Gastrocnemius medialis (tissue), 4 donors: ENCODE data around the gene ADD1.
"Not testable (repeated sequence)": the region's sequence is repeated elsewhere in the genome, so short reads cannot be mapped to it uniquely, and the experiment has no call there.

Source experiments
- CTCF ChIP-seq, 5 experiments: fragments of 450-650 bp in 3 of 5; fragments of 200-600 bp in 2 of 5; sonication (generic) in 2 of 5; IDR thresholded peaks in 4 of 5; conservative IDR thresholded peaks in 1 of 5; 1 replicate in 4 of 5; 2 replicates in 1 of 5; pipeline ENCODE4 v1.5.1; 2016 to 2019; ENCODE audit warnings: antibody characterized with exemption in 5 of 5, mild to moderate bottlenecking in 3 of 5, moderate library complexity in 3 of 5
- POLR2A ChIP-seq, 2 donors: fragments of 450-650 bp; IDR thresholded peaks; one replicate each; pipeline ENCODE4 v1.6.1; 2017; ENCODE audit warnings: antibody characterized with exemption in 2 of 2, mild to moderate bottlenecking in 2 of 2, moderate library complexity in 2 of 2

GRCh38 chr4:2922453-2923101, 78.9 kb downstream of the ADD1 start:
- not testable (repeated sequence) for TF ChIP-seq CTCF (IDR thresholded peaks at IDR 0.05 in 4 of 5, conservative IDR thresholded peaks at IDR 0.05 in 1 of 5); POLR2A (IDR thresholded peaks at IDR 0.05)
